Spleen (tissue), 11 donors: ENCODE results near the gene OSTF1. TPM values are rescaled to one million over a fixed set of nuclear protein-coding genes. Genes with fewer than 3 reads are reported as not detected.
A peak's percentile ranks its signal among the peaks of the same experiment; 100 is the strongest.

Experiments used
- DNase-seq: peaks from one replicate; pipeline ENCODE4 v3.0.0-alpha.2; 2020
- H3K27ac ChIP-seq, 8 donors: fragments of 200-600 bp; sonication (generic) in 7 of 8; 1 replicate in 4 of 8; 2 replicates in 4 of 8; pipeline versions ENCODE4 v1.5.0 to v1.8.0; 2016 to 2021; ENCODE audit warnings: inconsistent platforms in 4 of 8, mild to moderate bottlenecking in 4 of 8, moderate library complexity in 1 of 8
- H3K27me3 ChIP-seq, 7 donors: fragments of 200-600 bp; sonication (generic) in 6 of 7; replicated peaks in 1 of 7; 1 replicate in 4 of 7; 2 replicates in 3 of 7; pipeline versions ENCODE4 v1.5.0 to v1.8.0; 2016 to 2021; ENCODE audit warnings: inconsistent platforms in 3 of 7, mild to moderate bottlenecking in 1 of 7
- H3K36me3 ChIP-seq, 6 donors: fragments of 200-600 bp; sonication (generic) in 5 of 6; 1 replicate in 4 of 6; 2 replicates in 2 of 6; pipeline versions ENCODE4 v1.5.0 to v1.8.0; 2016 to 2021; ENCODE audit warnings: inconsistent platforms in 2 of 6
- H3K4me1 ChIP-seq, 6 donors: fragments of 200-600 bp; sonication (generic) in 5 of 6; 1 replicate in 3 of 6; 2 replicates in 3 of 6; pipeline versions ENCODE4 v1.5.0 to v1.8.0; 2016 to 2021; ENCODE audit warnings: inconsistent platforms in 3 of 6
- H3K4me3 ChIP-seq, 8 donors: fragments of 200-600 bp; sonication (generic) in 7 of 8; 1 replicate in 4 of 8; 2 replicates in 4 of 8; pipeline versions ENCODE4 v1.5.0 to v1.8.0; 2016 to 2021; ENCODE audit warnings: inconsistent platforms in 4 of 8, mild to moderate bottlenecking in 4 of 8, moderate library complexity in 2 of 8
- H3K9me3 ChIP-seq, 8 donors: fragments of 200-600 bp; sonication (generic) in 7 of 8; 1 replicate in 4 of 8; 2 replicates in 4 of 8; pipeline versions ENCODE4 v1.5.0 to v1.8.0; 2016 to 2021; ENCODE audit warnings: inconsistent platforms in 4 of 8
- CTCF ChIP-seq, 11 experiments: fragments of 200-600 bp in 7 of 11; fragments of 450-650 bp in 4 of 11; sonication (generic) in 4 of 11; IDR thresholded peaks in 8 of 11; conservative IDR thresholded peaks in 3 of 11; 1 replicate in 7 of 11; 2 replicates in 4 of 11; pipeline versions ENCODE4 v1.4.0 to v1.8.0; 2016 to 2021; ENCODE audit warnings: antibody characterized with exemption in 11 of 11, inconsistent platforms in 4 of 11, mild to moderate bottlenecking in 1 of 11
- POLR2A ChIP-seq, 3 donors: fragments of 450-650 bp; IDR thresholded peaks; one replicate each; pipeline ENCODE4 v1.5.1; 2017; ENCODE audit warnings: antibody characterized with exemption in 3 of 3, mild to moderate bottlenecking in 1 of 3
- POLR2AphosphoS5 ChIP-seq, 3 donors: sonication (generic); formaldehyde crosslinking; IDR thresholded peaks; one replicate each; pipeline ENCODE4 v1.5.1; 2017; ENCODE audit warnings: antibody characterized with exemption in 3 of 3
- WGBS, 5 donors: extraction: QIAGEN DNeasy Blood & Tissue Kit in 3 of 5; methylation state at CpG; one replicate each; pipeline versions ENCODE4 v1.1.5 to v1.1.7; 2013 to 2018; 5-methylcytosine and 5-hydroxymethylcytosine counted together
- intact Hi-C: fragments of 100-400 bp; cut with DNase I; formaldehyde crosslinking; loops from one replicate; pipeline ENCODE4 v1.15.0; 2023; ENCODE audit warnings: low total_unique reads
- polyA plus RNA-seq, 3 donors: library from polyadenylated mRNA; stranded (reverse); fragments of 200-250 nt; gene quantifications; one replicate each; pipeline ENCODE4 v1.2.1, GENCODE V29; 2013
- total RNA-seq, 7 donors: library from RNA; depleted of rRNA in 3 of 7; stranded (reverse); fragments of >200 nt in 3 of 7; fragmentation: NEBNext Ultra II Directional in 4 of 7; extraction: Animal tissue kit (Norgen Biotek cat#: 25700) in 4 of 7; gene quantifications; one replicate each; pipeline versions ENCODE4 v1.1.0 to v1.2.1, GENCODE V29; 2016 to 2021
- donor health status: healthy with polysubstance abuse.
- donor health status: DM: no; HTN: no; CAD: no; lungs with moderate emphysema.
- donor health status: DM: no; HTN: no; CAD: no.
- donor health status: Bipolar disorder and iron deficiency.
- donor health status: healthy.
- donor health status: DM: no; HTN: no; CAD: no.
- donor health status: DM: yes; HTN: yes; CAD: no.

Gene OSTF1
- total and polyA plus RNA-seq, 10 donors, result 58.4 to 123 (median 100) TPM

- H3K27me3 ChIP-seq, result no peaks in the 10 kb centered on the region
- DNase-seq, result no peak
- H3K4me1 ChIP-seq, result peaks cover 15 to 51% (median 32%) of the 10 kb centered on the region in 6 donors
- peak overlapping the region in 6 of 8 donors; percentile 6 to 52 (median 27) for H3K27ac ChIP-seq
- TF ChIP-seq POLR2A (IDR thresholded peaks at IDR 0.05) (no peak), POLR2AphosphoS5 (IDR thresholded peaks at IDR 0.05) (peak in 1 of 3 donors; percentile 31), CTCF (IDR thresholded peaks at IDR 0.05 in 8 of 11, conservative IDR thresholded peaks at IDR 0.05 in 3 of 11) (no peak)
- peaks cover 0 to 43% (median 14%) of the 10 kb centered on the region in 6 donors for H3K36me3 ChIP-seq
- no peak overlapping the region for H3K4me3 ChIP-seq
- 69 to 94% (median 78%) methylated on average over 5 of the region's 5 CpGs for WGBS, 5 donors
- no peaks in the 10 kb centered on the region for H3K9me3 ChIP-seq
- intact Hi-C loops, result loop anchor here (5.0 kb wide), 1 partner anchor 57 kb away; the partner anchor contains the start of gene CARNMT1
Measured at GRCh38 chr9:75084081-75084672, 4.1 kb upstream of the OSTF1 start.

- Histone ChIP-seq H3K36me3 (peaks cover 0 to 28% (median 6%) of the 10 kb centered on the region in 6 donors), H3K4me1 (peaks cover 25 to 64% (median 45%) of the 10 kb centered on the region in 6 donors), H3K27me3 (no peaks in the 10 kb centered on the region), H3K27ac (peak overlapping the region in 7 of 8 donors; percentile 94 to 100 (median 97)), H3K4me3 (peak overlapping the region in 4 of 8 donors; percentile 82 to 93 (median 88)), H3K9me3 (no peaks in the 10 kb centered on the region)
- intact Hi-C loops, result loop anchor here (5.0 kb wide), 1 partner anchor 133 kb away; the partner anchor contains the start of gene C9orf40
- no peak for DNase-seq
- 71 to 93% (median 86%) methylated on average over 1 of the region's 1 CpG for WGBS, 5 donors
- peak in 1 of 3 donors; percentile 45 for TF ChIP-seq POLR2AphosphoS5 (IDR thresholded peaks at IDR 0.05)
- no peak for TF ChIP-seq POLR2A (IDR thresholded peaks at IDR 0.05)
Measured at GRCh38 chr9:75085640-75086039, 2.7 kb upstream of the OSTF1 start.

GRCh38 chr9:75086541-75087288 is 1.6 kb upstream of the OSTF1 start:
- Histone ChIP-seq H3K9me3 (no peaks in the 10 kb centered on the region), H3K4me1 (peaks cover 35 to 75% (median 56%) of the 10 kb centered on the region in 6 donors), H3K27ac (peak overlapping the region; percentile 94 to 100 (median 97)), H3K27me3 (no peaks in the 10 kb centered on the region), H3K36me3 (peaks cover 0 to 18% (median 2%) of the 10 kb centered on the region in 6 donors), H3K4me3 (peak overlapping the region; percentile 48 to 95 (median 88))
- TF ChIP-seq CTCF (IDR thresholded peaks at IDR 0.05 in 8 of 11, conservative IDR thresholded peaks at IDR 0.05 in 3 of 11) (no peak), POLR2A (IDR thresholded peaks at IDR 0.05) (no peak), POLR2AphosphoS5 (IDR thresholded peaks at IDR 0.05) (peak in 1 of 3 donors; percentile 42)
- WGBS, 5 donors, result 28 to 50% (median 41%) methylated on average over 15 to 16 of the region's 16 CpGs
- intact Hi-C loops, result loop anchor here (5.0 kb wide), 1 partner anchor 134 kb away; the partner anchor contains the start of gene C9orf40
- peak; percentile 78 for DNase-seq

GRCh38 chr9:75087289-75087823 is 958 bp upstream of the OSTF1 start:
- Histone ChIP-seq H3K27me3 (no peaks in the 10 kb centered on the region), H3K36me3 (peaks cover 0 to 11% (median 3%) of the 10 kb centered on the region in 6 donors), H3K9me3 (no peaks in the 10 kb centered on the region), H3K4me3 (peak overlapping the region; percentile 48 to 95 (median 88)), H3K4me1 (peaks cover 35 to 82% (median 62%) of the 10 kb centered on the region in 6 donors), H3K27ac (peak overlapping the region; percentile 94 to 100 (median 97))
- TF ChIP-seq CTCF (IDR thresholded peaks at IDR 0.05 in 8 of 11, conservative IDR thresholded peaks at IDR 0.05 in 3 of 11) (no peak), POLR2A (IDR thresholded peaks at IDR 0.05) (no peak), POLR2AphosphoS5 (IDR thresholded peaks at IDR 0.05) (peak in 1 of 3 donors; percentile 45)
- intact Hi-C loops, result loop anchor here (5.0 kb wide), 1 partner anchor 135 kb away; the partner anchor contains the start of gene C9orf40
- 0 to 1% (median 1%) methylated on average over 20 of the region's 20 CpGs for WGBS, 5 donors
- DNase-seq, result no peak
